Middle frontal gyrus (tissue), 1 donor: ENCODE measurements around the gene WDHD1.
"Not testable (repeated sequence)": the region's sequence is repeated elsewhere in the genome, so short reads cannot be mapped to it uniquely, and the experiment has no call there.

Source experiments
- DNase-seq: peaks from one replicate; pipeline ENCODE4 v3.0.0-alpha.2; 2015; ENCODE audit warnings: low spot score; ENCODE audit errors: extremely low spot score

WDHD1 gene

GRCh38 chr14:54953609-54954008, 73.3 kb downstream of the WDHD1 start:
- not testable (repeated sequence) for DNase-seq

GRCh38 chr14:54952803-54953202, 74.1 kb downstream of the WDHD1 start:
- not testable (repeated sequence) for DNase-seq

GRCh38 chr14:54947230-54947629, 79.7 kb downstream of the WDHD1 start:
- DNase-seq = no peak

GRCh38 chr14:54946500-54946899, 80.4 kb downstream of the WDHD1 start:
- DNase-seq = no peak

- no peak for DNase-seq
These were observed 82.0 kb downstream of the WDHD1 start for GRCh38 chr14:54944737-54945391.

- DNase-seq = no peak
These were observed 84.0 kb downstream of the WDHD1 start for GRCh38 chr14:54942913-54943312.

- DNase-seq = no peak
These were observed 90.1 kb downstream of the WDHD1 start for GRCh38 chr14:54936816-54937215.

- DNase-seq = no peak
These were observed 90.9 kb downstream of the WDHD1 start for GRCh38 chr14:54935958-54936357.

GRCh38 chr14:54935100-54935499, 91.8 kb downstream of the WDHD1 start:
- no peak for DNase-seq

GRCh38 chr14:54933006-54933405, 93.9 kb downstream of the WDHD1 start:
- DNase-seq = no peak

- DNase-seq = no peak
These were observed 95.1 kb downstream of the WDHD1 start for GRCh38 chr14:54931598-54932340.

GRCh38 chr14:54931101-54931500, 95.8 kb downstream of the WDHD1 start:
- no peak for DNase-seq

GRCh38 chr14:54929556-54929955, 97.3 kb downstream of the WDHD1 start:
- DNase-seq = no peak

- DNase-seq = no peak
These were observed 98.7 kb downstream of the WDHD1 start for GRCh38 chr14:54928216-54928615.

GRCh38 chr14:54927551-54927950, 99.3 kb downstream of the WDHD1 start:
- no peak for DNase-seq

- not testable (repeated sequence) for DNase-seq
These were observed 100.3 kb downstream of the WDHD1 start for GRCh38 chr14:54926570-54926969.

- DNase-seq = no peak
These were observed 104.3 kb downstream of the WDHD1 start for GRCh38 chr14:54922598-54922997.

GRCh38 chr14:54920052-54920451, 106.8 kb downstream of the WDHD1 start:
- no peak for DNase-seq

- no peak for DNase-seq
These were observed 107.6 kb downstream of the WDHD1 start for GRCh38 chr14:54919330-54919729.

- DNase-seq = no peak
These were observed 108.5 kb downstream of the WDHD1 start for GRCh38 chr14:54918427-54918826.

- no peak for DNase-seq
These were observed 110.8 kb downstream of the WDHD1 start for GRCh38 chr14:54916101-54916500.

- DNase-seq = no peak
These were observed 116.9 kb downstream of the WDHD1 start for GRCh38 chr14:54909817-54910558.
